HEK293 (cell line): ENCODE data around the gene CYB5D1.

ENCODE experiments used
- FEZF1 ChIP-seq: fragments of 450-650 bp; formaldehyde crosslinking; IDR thresholded peaks from 2 replicates; pipeline ENCODE4 v1.5.1; 2016; ENCODE audit warnings: missing biosample characterization, missing genetic modification characterization
- KLF10 ChIP-seq: fragments of 450-650 bp; IDR thresholded peaks from 2 replicates; pipeline ENCODE4 v1.5.1; 2018; ENCODE audit warnings: missing biosample characterization, mild to moderate bottlenecking, missing genetic modification characterization
- OSR2 ChIP-seq: fragments of 450-650 bp; formaldehyde crosslinking; IDR thresholded peaks from 2 replicates; pipeline ENCODE4 v1.5.1; 2016; ENCODE audit warnings: missing biosample characterization, missing genetic modification characterization
- PATZ1 ChIP-seq: fragments of 450-650 bp; formaldehyde crosslinking; IDR thresholded peaks from 2 replicates; pipeline ENCODE4 v1.5.1; 2016; ENCODE audit warnings: missing biosample characterization, missing genetic modification characterization
- PRDM2 ChIP-seq: fragments of 450-650 bp; formaldehyde crosslinking; IDR thresholded peaks from 2 replicates; pipeline ENCODE4 v1.5.1; 2016; ENCODE audit warnings: missing biosample characterization, missing genetic modification characterization, borderline replicate concordance
- SALL2 ChIP-seq: fragments of 450-650 bp; formaldehyde crosslinking; IDR thresholded peaks from 2 replicates; pipeline ENCODE4 v1.5.0; 2017; ENCODE audit warnings: missing biosample characterization, mild to moderate bottlenecking, missing genetic modification characterization, borderline replicate concordance
- SP3 ChIP-seq: fragments of 450-650 bp; formaldehyde crosslinking; IDR thresholded peaks from 2 replicates; pipeline ENCODE4 v1.5.1; 2016; ENCODE audit warnings: missing biosample characterization, missing genetic modification characterization
- ZBTB1 ChIP-seq: fragments of 450-650 bp; formaldehyde crosslinking; IDR thresholded peaks from 2 replicates; pipeline ENCODE4 v1.5.1; 2016; ENCODE audit warnings: missing biosample characterization, missing genetic modification characterization
- ZBTB8A ChIP-seq: fragments of 450-650 bp; formaldehyde crosslinking; IDR thresholded peaks from 2 replicates; pipeline ENCODE4 v1.5.1; 2016; ENCODE audit warnings: missing biosample characterization, missing genetic modification characterization
- ZFHX2 ChIP-seq: fragments of 450-650 bp; formaldehyde crosslinking; conservative IDR thresholded peaks from 2 replicates; pipeline ENCODE4 v1.5.1; 2016; ENCODE audit warnings: missing biosample characterization, missing genetic modification characterization
- ZFP37 ChIP-seq: fragments of 450-650 bp; formaldehyde crosslinking; IDR thresholded peaks from 2 replicates; pipeline ENCODE4 v1.5.1; 2016; ENCODE audit warnings: missing biosample characterization, missing genetic modification characterization
- ZNF155 ChIP-seq: fragments of 450-650 bp; formaldehyde crosslinking; IDR thresholded peaks from 2 replicates; pipeline ENCODE4 v1.5.1; 2016; ENCODE audit warnings: missing biosample characterization, missing genetic modification characterization
- ZNF239 ChIP-seq: fragments of 450-650 bp; formaldehyde crosslinking; IDR thresholded peaks from 2 replicates; pipeline ENCODE4 v1.5.1; 2016; ENCODE audit warnings: missing biosample characterization, missing genetic modification characterization
- ZNF449 ChIP-seq: fragments of 450-650 bp; formaldehyde crosslinking; IDR thresholded peaks from 2 replicates; pipeline ENCODE4 v1.5.1; 2017; ENCODE audit warnings: missing biosample characterization, mild to moderate bottlenecking, missing genetic modification characterization, moderate library complexity
- ZSCAN30 ChIP-seq: fragments of 450-650 bp; IDR thresholded peaks from 2 replicates; pipeline ENCODE4 v1.5.1; 2018; ENCODE audit warnings: missing biosample characterization, mild to moderate bottlenecking, missing genetic modification characterization, moderate library complexity
- TF ChIP-seq, protein P1 (sequence below): fragments of 450-650 bp; formaldehyde crosslinking; conservative IDR thresholded peaks from 2 replicates; pipeline ENCODE4 v1.5.1; 2016; ENCODE audit warnings: low read depth, missing biosample characterization, missing genetic modification characterization
- TF ChIP-seq, protein P2 (sequence below): fragments of 450-650 bp; formaldehyde crosslinking; IDR thresholded peaks from 2 replicates; pipeline ENCODE4 v1.5.1; 2016; ENCODE audit warnings: missing biosample characterization, missing genetic modification characterization
- TF ChIP-seq, protein P3 (sequence below): fragments of 450-650 bp; formaldehyde crosslinking; conservative IDR thresholded peaks from 2 replicates; pipeline ENCODE4 v1.5.1; 2016; ENCODE audit warnings: low read depth, missing biosample characterization, missing genetic modification characterization

The CYB5D1 gene

GRCh38 chr17:7836596-7837407 lies 21.0 kb upstream of the CYB5D1 start (continued):
- peak; percentile 99 for TF ChIP-seq KLF10 (tag by site-specific recombination)
- TF ChIP-seq PATZ1 (tag by site-specific recombination), result peak; percentile 100
- TF ChIP-seq ZSCAN30, result peak; percentile 99
- TF ChIP-seq, protein P1, sequence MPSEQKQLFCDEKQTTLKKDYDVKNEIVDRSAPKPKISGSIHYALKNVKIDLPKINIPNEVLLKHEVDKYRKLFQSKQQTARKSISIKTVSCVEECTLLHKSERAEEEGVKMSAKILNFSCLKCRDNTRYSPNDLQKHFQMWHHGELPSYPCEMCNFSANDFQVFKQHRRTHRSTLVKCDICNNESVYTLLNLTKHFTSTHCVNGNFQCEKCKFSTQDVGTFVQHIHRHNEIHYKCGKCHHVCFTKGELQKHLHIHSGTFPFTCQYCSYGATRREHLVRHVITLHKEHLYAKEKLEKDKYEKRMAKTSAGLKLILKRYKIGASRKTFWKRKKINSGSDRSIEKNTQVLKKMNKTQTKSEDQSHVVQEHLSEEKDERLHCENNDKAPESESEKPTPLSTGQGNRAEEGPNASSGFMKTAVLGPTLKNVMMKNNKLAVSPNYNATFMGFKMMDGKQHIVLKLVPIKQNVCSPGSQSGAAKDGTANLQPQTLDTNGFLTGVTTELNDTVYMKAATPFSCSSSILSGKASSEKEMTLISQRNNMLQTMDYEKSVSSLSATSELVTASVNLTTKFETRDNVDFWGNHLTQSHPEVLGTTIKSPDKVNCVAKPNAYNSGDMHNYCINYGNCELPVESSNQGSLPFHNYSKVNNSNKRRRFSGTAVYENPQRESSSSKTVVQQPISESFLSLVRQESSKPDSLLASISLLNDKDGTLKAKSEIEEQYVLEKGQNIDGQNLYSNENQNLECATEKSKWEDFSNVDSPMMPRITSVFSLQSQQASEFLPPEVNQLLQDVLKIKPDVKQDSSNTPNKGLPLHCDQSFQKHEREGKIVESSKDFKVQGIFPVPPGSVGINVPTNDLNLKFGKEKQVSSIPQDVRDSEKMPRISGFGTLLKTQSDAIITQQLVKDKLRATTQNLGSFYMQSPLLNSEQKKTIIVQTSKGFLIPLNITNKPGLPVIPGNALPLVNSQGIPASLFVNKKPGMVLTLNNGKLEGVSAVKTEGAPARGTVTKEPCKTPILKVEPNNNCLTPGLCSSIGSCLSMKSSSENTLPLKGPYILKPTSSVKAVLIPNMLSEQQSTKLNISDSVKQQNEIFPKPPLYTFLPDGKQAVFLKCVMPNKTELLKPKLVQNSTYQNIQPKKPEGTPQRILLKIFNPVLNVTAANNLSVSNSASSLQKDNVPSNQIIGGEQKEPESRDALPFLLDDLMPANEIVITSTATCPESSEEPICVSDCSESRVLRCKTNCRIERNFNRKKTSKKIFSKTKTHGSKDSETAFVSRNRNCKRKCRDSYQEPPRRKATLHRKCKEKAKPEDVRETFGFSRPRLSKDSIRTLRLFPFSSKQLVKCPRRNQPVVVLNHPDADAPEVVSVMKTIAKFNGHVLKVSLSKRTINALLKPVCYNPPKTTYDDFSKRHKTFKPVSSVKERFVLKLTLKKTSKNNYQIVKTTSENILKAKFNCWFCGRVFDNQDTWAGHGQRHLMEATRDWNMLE (tag by site-specific recombination), result peak; percentile 52
- peak; percentile 94 for TF ChIP-seq ZBTB8A (tag by site-specific recombination)
- peak; percentile 99 for TF ChIP-seq SP3 (tag by site-specific recombination)
- peak; percentile 80 for TF ChIP-seq ZBTB1
- peak; percentile 99 for TF ChIP-seq ZFHX2 (tag by site-specific recombination)
- TF ChIP-seq ZNF449 (tag by site-specific recombination), result peak; percentile 62; the same call in 1 of the 2 replicates
- TF ChIP-seq PRDM2 (tag by site-specific recombination), result peak; percentile 96; the same call in 1 of the 2 replicates
- TF ChIP-seq, protein P2, sequence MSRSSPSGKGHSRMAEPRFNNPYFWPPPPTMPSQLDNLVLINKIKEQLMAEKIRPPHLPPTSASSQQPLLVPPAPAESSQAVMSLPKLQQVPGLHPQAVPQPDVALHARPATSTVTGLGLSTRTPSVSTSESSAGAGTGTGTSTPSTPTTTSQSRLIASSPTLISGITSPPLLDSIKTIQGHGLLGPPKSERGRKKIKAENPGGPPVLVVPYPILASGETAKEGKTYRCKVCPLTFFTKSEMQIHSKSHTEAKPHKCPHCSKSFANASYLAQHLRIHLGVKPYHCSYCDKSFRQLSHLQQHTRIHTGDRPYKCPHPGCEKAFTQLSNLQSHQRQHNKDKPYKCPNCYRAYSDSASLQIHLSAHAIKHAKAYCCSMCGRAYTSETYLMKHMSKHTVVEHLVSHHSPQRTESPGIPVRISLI (tag by site-specific recombination), result no peak
- TF ChIP-seq FEZF1 (tag by site-specific recombination), result peak; percentile 71
- TF ChIP-seq ZNF155 (tag by site-specific recombination), result no peak; the same call in 1 of the 2 replicates
- peak; percentile 95 for TF ChIP-seq SALL2 (tag by site-specific recombination)
- TF ChIP-seq OSR2 (tag by site-specific recombination), result peak; percentile 77
- TF ChIP-seq ZNF239 (tag by site-specific recombination), result peak; percentile 88
- TF ChIP-seq, protein P3, sequence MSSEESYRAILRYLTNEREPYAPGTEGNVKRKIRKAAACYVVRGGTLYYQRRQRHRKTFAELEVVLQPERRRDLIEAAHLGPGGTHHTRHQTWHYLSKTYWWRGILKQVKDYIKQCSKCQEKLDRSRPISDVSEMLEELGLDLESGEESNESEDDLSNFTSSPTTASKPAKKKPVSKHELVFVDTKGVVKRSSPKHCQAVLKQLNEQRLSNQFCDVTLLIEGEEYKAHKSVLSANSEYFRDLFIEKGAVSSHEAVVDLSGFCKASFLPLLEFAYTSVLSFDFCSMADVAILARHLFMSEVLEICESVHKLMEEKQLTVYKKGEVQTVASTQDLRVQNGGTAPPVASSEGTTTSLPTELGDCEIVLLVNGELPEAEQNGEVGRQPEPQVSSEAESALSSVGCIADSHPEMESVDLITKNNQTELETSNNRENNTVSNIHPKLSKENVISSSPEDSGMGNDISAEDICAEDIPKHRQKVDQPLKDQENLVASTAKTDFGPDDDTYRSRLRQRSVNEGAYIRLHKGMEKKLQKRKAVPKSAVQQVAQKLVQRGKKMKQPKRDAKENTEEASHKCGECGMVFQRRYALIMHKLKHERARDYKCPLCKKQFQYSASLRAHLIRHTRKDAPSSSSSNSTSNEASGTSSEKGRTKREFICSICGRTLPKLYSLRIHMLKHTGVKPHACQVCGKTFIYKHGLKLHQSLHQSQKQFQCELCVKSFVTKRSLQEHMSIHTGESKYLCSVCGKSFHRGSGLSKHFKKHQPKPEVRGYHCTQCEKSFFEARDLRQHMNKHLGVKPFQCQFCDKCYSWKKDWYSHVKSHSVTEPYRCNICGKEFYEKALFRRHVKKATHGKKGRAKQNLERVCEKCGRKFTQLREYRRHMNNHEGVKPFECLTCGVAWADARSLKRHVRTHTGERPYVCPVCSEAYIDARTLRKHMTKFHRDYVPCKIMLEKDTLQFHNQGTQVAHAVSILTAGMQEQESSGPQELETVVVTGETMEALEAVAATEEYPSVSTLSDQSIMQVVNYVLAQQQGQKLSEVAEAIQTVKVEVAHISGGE, result peak; percentile 69
- TF ChIP-seq ZFP37 (tag by site-specific recombination), result peak; percentile 98
